ENCODE results near the gene STK32A. TPM values are rescaled to one million over a fixed set of nuclear protein-coding genes. Genes with fewer than 3 reads are reported as not detected.

STK32A gene
- total RNA-seq, 1 experiment from 2014 or later = 1.2 TPM

DNA sequence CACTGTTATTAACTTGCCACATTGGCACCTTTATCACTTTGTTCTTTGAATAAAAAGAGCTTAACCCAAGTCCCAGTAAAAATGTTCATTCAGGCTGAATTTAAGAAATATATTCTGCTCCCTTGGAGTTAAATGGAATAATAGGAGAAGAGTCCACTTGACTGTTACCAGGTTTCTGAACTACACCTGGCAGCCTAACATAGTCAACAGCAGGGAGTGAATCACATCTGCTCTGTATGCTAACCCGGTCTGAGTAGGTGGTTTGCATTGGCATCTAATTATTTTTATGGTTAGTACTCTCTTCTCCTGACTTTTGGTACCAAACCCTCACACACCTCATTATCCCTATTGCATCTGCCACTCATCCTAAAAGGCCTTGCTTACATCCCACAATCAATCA lies 86.7 kb downstream of the STK32A start:
- no TSS peak for BruUV-seq (replicated peaks)
- no peak overlapping the region for H3K27ac ChIP-seq (ENCODE audit: low read depth, low read length)
- ChIA-PET RAD21 (ENCODE audit: low non-redundant PET in 1 of 2, low total read pairs in 2 of 2, uncharacterized antibody in 2 of 2, unreplicated experiment in 2 of 2) (no interaction called here), POLR2A (no interaction called here), CTCF (no interaction called here)
- no peaks in the 10 kb centered on the region for H3K9me3 ChIP-seq (ENCODE audit: control insufficient read depth in 1 of 2, insufficient read depth in 1 of 2, low read depth in 1 of 2, low read length in 2 of 2)
- ATAC-seq = no peak
- TF ChIP-seq, protein P1, sequence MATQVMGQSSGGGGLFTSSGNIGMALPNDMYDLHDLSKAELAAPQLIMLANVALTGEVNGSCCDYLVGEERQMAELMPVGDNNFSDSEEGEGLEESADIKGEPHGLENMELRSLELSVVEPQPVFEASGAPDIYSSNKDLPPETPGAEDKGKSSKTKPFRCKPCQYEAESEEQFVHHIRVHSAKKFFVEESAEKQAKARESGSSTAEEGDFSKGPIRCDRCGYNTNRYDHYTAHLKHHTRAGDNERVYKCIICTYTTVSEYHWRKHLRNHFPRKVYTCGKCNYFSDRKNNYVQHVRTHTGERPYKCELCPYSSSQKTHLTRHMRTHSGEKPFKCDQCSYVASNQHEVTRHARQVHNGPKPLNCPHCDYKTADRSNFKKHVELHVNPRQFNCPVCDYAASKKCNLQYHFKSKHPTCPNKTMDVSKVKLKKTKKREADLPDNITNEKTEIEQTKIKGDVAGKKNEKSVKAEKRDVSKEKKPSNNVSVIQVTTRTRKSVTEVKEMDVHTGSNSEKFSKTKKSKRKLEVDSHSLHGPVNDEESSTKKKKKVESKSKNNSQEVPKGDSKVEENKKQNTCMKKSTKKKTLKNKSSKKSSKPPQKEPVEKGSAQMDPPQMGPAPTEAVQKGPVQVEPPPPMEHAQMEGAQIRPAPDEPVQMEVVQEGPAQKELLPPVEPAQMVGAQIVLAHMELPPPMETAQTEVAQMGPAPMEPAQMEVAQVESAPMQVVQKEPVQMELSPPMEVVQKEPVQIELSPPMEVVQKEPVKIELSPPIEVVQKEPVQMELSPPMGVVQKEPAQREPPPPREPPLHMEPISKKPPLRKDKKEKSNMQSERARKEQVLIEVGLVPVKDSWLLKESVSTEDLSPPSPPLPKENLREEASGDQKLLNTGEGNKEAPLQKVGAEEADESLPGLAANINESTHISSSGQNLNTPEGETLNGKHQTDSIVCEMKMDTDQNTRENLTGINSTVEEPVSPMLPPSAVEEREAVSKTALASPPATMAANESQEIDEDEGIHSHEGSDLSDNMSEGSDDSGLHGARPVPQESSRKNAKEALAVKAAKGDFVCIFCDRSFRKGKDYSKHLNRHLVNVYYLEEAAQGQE (IDR thresholded peaks at IDR 0.05; ENCODE audit: low read depth) = no peak
- TF ChIP-seq SRF (IDR thresholded peaks at IDR 0.05; ENCODE audit: low read depth) (no peak), EGR1 (IDR thresholded peaks at IDR 0.05; ENCODE audit: low read depth) (no peak), EZH2phosphoT487 (IDR thresholded peaks at IDR 0.05; ENCODE audit: borderline replicate concordance) (no peak), YY1 (IDR thresholded peaks at IDR 0.05; ENCODE audit: extremely low read depth, insufficient replicate concordance, low read depth, low read length) (no peak), POLR2A (IDR thresholded peaks at IDR 0.05; ENCODE audit: borderline replicate concordance, extremely low read depth, insufficient read depth, insufficient read length) (no peak), FOSL1 (IDR thresholded peaks at IDR 0.05; ENCODE audit: low read depth) (no peak), ZFX (IDR thresholded peaks at IDR 0.05) (no peak), ZNF274 (IDR thresholded peaks at IDR 0.05; ENCODE audit: low read depth, low read length) (no peak), CEBPB (IDR thresholded peaks at IDR 0.05; ENCODE audit: low read depth) (no peak)
- TF ChIP-seq, protein P2, sequence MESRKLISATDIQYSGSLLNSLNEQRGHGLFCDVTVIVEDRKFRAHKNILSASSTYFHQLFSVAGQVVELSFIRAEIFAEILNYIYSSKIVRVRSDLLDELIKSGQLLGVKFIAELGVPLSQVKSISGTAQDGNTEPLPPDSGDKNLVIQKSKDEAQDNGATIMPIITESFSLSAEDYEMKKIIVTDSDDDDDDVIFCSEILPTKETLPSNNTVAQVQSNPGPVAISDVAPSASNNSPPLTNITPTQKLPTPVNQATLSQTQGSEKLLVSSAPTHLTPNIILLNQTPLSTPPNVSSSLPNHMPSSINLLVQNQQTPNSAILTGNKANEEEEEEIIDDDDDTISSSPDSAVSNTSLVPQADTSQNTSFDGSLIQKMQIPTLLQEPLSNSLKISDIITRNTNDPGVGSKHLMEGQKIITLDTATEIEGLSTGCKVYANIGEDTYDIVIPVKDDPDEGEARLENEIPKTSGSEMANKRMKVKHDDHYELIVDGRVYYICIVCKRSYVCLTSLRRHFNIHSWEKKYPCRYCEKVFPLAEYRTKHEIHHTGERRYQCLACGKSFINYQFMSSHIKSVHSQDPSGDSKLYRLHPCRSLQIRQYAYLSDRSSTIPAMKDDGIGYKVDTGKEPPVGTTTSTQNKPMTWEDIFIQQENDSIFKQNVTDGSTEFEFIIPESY (IDR thresholded peaks at IDR 0.05; ENCODE audit: extremely low read depth, insufficient replicate concordance, low read length) = no peak
- TF ChIP-seq, protein P3, sequence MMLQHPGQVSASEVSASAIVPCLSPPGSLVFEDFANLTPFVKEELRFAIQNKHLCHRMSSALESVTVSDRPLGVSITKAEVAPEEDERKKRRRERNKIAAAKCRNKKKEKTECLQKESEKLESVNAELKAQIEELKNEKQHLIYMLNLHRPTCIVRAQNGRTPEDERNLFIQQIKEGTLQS (IDR thresholded peaks at IDR 0.05) = no peak
- TF ChIP-seq, protein P4, sequence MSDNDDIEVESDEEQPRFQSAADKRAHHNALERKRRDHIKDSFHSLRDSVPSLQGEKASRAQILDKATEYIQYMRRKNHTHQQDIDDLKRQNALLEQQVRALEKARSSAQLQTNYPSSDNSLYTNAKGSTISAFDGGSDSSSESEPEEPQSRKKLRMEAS (IDR thresholded peaks at IDR 0.05) = no peak
- no peaks in the 10 kb centered on the region for H3K36me3 ChIP-seq (ENCODE audit: control insufficient read depth in 1 of 2, insufficient read depth in 2 of 2, low read length in 2 of 2)
- intact Hi-C loops (cut with micrococcal nuclease) = no loop called here
- H4K20me1 ChIP-seq (ENCODE audit: insufficient read depth) = no peaks in the 10 kb centered on the region
- H3K4me3 ChIP-seq (replicated peaks in 1 of 2; ENCODE audit: low read depth in 1 of 2, low read length in 2 of 2) = no peak overlapping the region
- H3K27me3 ChIP-seq (ENCODE audit: insufficient read depth, low read length) = no peaks in the 10 kb centered on the region
- no peaks in the 10 kb centered on the region for H3K79me2 ChIP-seq (ENCODE audit: insufficient read depth, low read length)
- no peak overlapping the region for H3K4me2 ChIP-seq (ENCODE audit: low read length)
- no peak overlapping the region for H2AFZ ChIP-seq (ENCODE audit: low read depth, low read length, poor library complexity, severe bottlenecking)
- H3K4me1 ChIP-seq (ENCODE audit: control insufficient read depth in 1 of 2, insufficient read depth in 2 of 2, low read length in 2 of 2) = no peaks in the 10 kb centered on the region
- DNase-seq (ENCODE audit: low read depth, low spot score) = no peak
- no peak overlapping the region for H3K9ac ChIP-seq (ENCODE audit: low read length)
- no peaks in the 10 kb centered on the region for H3K9me2 ChIP-seq (ENCODE audit: insufficient read depth)
